ENCODE data around the gene CRIM1.

Gene CRIM1

GRCh38 chr2:36464006-36464721 is 108.6 kb downstream of the CRIM1 start:
- no peak overlapping the region for H3K4me3 ChIP-seq (ENCODE audit: low read depth, low read length)
- no peak for DNase-seq (ENCODE audit: low read depth)
- TF ChIP-seq, protein P1, sequence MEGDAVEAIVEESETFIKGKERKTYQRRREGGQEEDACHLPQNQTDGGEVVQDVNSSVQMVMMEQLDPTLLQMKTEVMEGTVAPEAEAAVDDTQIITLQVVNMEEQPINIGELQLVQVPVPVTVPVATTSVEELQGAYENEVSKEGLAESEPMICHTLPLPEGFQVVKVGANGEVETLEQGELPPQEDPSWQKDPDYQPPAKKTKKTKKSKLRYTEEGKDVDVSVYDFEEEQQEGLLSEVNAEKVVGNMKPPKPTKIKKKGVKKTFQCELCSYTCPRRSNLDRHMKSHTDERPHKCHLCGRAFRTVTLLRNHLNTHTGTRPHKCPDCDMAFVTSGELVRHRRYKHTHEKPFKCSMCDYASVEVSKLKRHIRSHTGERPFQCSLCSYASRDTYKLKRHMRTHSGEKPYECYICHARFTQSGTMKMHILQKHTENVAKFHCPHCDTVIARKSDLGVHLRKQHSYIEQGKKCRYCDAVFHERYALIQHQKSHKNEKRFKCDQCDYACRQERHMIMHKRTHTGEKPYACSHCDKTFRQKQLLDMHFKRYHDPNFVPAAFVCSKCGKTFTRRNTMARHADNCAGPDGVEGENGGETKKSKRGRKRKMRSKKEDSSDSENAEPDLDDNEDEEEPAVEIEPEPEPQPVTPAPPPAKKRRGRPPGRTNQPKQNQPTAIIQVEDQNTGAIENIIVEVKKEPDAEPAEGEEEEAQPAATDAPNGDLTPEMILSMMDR (IDR thresholded peaks at IDR 0.05; ENCODE audit: control insufficient read depth, extremely low read depth, insufficient read depth): no peak

DNA sequence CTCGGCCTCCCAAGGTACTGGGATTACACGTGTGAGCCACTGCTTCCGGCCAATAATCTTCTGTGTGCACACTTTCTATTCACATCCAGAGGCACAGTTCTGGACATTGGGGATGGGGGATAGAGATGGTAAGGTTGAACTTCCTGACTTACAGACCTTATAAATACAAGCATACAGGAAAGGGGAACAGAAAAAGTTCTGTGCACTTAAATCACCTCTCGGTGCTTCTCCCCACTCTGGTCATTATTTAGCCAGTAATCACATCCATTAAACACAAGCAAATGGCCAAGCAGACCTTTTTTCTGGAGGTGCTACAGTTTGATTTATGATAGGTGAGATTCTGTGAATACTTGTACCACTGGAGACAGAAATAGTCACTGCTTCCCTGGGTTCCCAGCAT is 110.6 kb downstream of the CRIM1 start:
- DNase-seq (ENCODE audit: low read depth): no peak
- TF ChIP-seq, protein P1 (IDR thresholded peaks at IDR 0.05; ENCODE audit: control insufficient read depth, extremely low read depth, insufficient read depth): no peak
- no peak overlapping the region for H3K4me3 ChIP-seq (ENCODE audit: low read depth, low read length)

DNA sequence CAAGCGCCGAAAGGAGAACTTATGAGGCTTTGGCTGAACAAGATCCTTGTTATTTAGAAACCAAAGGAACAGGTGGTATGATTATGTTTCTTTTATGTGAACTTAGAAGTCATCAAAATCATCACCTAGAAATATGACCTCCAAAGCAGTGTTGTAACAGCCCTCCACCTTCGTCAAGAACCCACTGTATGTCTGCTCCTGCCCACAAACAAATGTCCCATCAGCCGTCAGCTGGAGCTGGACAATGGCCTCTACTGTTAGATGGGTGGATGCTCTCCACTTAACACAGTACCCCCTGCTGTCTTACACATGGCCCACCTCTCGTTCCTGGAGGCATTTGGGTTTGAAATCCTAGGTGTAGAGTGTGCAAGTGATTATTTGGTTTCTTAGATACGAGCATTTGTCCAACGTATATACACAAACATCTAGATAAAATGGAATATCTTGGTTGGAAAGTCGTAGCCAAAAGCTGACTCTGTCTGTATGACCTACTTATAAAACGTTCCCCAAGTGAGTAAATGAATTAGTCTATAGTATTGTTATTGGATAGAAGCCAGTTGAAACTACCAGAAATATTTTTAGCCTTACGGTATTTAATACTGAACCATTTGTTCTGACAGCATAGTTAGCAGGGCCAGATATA is 113.0 kb downstream of the CRIM1 start:
- TF ChIP-seq, protein P1 (IDR thresholded peaks at IDR 0.05; ENCODE audit: control insufficient read depth, extremely low read depth, insufficient read depth): no peak
- no peak overlapping the region for H3K4me3 ChIP-seq (ENCODE audit: low read depth, low read length)
- DNase-seq (ENCODE audit: low read depth): no peak

GRCh38 chr2:36469106-36469477 is 113.5 kb downstream of the CRIM1 start:
- TF ChIP-seq, protein P1 (IDR thresholded peaks at IDR 0.05; ENCODE audit: control insufficient read depth, extremely low read depth, insufficient read depth): no peak
- no peak overlapping the region for H3K4me3 ChIP-seq (ENCODE audit: low read depth, low read length)
- no peak for DNase-seq (ENCODE audit: low read depth)

- DNase-seq (ENCODE audit: low read depth): no peak
- H3K4me3 ChIP-seq (ENCODE audit: low read depth, low read length): no peak overlapping the region
- TF ChIP-seq, protein P1 (IDR thresholded peaks at IDR 0.05; ENCODE audit: control insufficient read depth, extremely low read depth, insufficient read depth): no peak
Measured at GRCh38 chr2:36469710-36470109, 114.1 kb downstream of the CRIM1 start.

- DNase-seq (ENCODE audit: low read depth): no peak
- TF ChIP-seq, protein P1 (IDR thresholded peaks at IDR 0.05; ENCODE audit: control insufficient read depth, extremely low read depth, insufficient read depth): no peak
- H3K4me3 ChIP-seq (ENCODE audit: low read depth, low read length): no peak overlapping the region
Measured at GRCh38 chr2:36473230-36473629, 117.7 kb downstream of the CRIM1 start.

Measured in LNCaP clone FGC (cell line).